ELR (cell line): ENCODE data around the gene GNG7.
"Not testable (repeated sequence)": the region's sequence is repeated elsewhere in the genome, so short reads cannot be mapped to it uniquely, and the experiment has no call there.

ENCODE experiments used
- DNase-seq: peaks from one replicate; pipeline ENCODE4 v3.0.0-alpha.2; 2015; ENCODE audit warnings: low read depth

Gene GNG7

GRCh38 chr19:2641332-2641698 is 61.2 kb downstream of the GNG7 start:
- DNase-seq, result no peak

- DNase-seq, result no peak
Observed at GRCh38 chr19:2640563-2641331, 61.7 kb downstream of the GNG7 start.

- DNase-seq, result no peak
Observed at GRCh38 chr19:2639999-2640398, 62.5 kb downstream of the GNG7 start.

GRCh38 chr19:2638417-2638940 is 64.0 kb downstream of the GNG7 start:
- no peak for DNase-seq

- DNase-seq, result peak; percentile 58
Observed at GRCh38 chr19:2636897-2637683, 65.4 kb downstream of the GNG7 start.

- no peak for DNase-seq
Observed at GRCh38 chr19:2636141-2636896, 66.2 kb downstream of the GNG7 start.

GRCh38 chr19:2634960-2635359 is 67.5 kb downstream of the GNG7 start:
- no peak for DNase-seq

GRCh38 chr19:2634228-2634951 is 68.1 kb downstream of the GNG7 start:
- no peak for DNase-seq

GRCh38 chr19:2633693-2634075 is 68.8 kb downstream of the GNG7 start:
- DNase-seq, result no peak

GRCh38 chr19:2631213-2631821 is 71.2 kb downstream of the GNG7 start:
- DNase-seq, result peak; percentile 47

- no peak for DNase-seq
Observed at GRCh38 chr19:2630352-2631001, 72.0 kb downstream of the GNG7 start.

- DNase-seq, result no peak
Observed at GRCh38 chr19:2629491-2630351, 72.8 kb downstream of the GNG7 start.

- no peak for DNase-seq
Observed at GRCh38 chr19:2628597-2628996, 73.9 kb downstream of the GNG7 start.

GRCh38 chr19:2627855-2628254 is 74.6 kb downstream of the GNG7 start:
- peak; percentile 80 for DNase-seq

- DNase-seq, result peak; percentile 99
Observed at GRCh38 chr19:2627319-2627829, 75.1 kb downstream of the GNG7 start.

GRCh38 chr19:2625434-2625833 is 77.1 kb downstream of the GNG7 start:
- no peak for DNase-seq

GRCh38 chr19:2624537-2625091 is 77.9 kb downstream of the GNG7 start:
- no peak for DNase-seq

- DNase-seq, result no peak
Observed at GRCh38 chr19:2623798-2624197, 78.7 kb downstream of the GNG7 start.

- DNase-seq, result not testable (repeated sequence)
Observed at GRCh38 chr19:2622371-2622961, 80.0 kb downstream of the GNG7 start.
